Psoas muscle (tissue), 8 donors: ENCODE data around the gene THUMPD2. TPM values are rescaled to one million over a fixed set of nuclear protein-coding genes. Genes with fewer than 3 reads are reported as not detected.

Experiments used
- ATAC-seq, 4 donors: fragments of 200-7000 bp; cut with Tn5 transposase; one replicate each; pipeline ENCODE4 v1.9.1; 2020; ENCODE audit warnings: moderate library complexity in 3 of 4, mild to moderate bottlenecking in 2 of 4
- DNase-seq, 2 donors: peaks; one replicate each; pipeline ENCODE4 v3.0.0-alpha.2; 2020
- H3K27ac ChIP-seq: fragments of 200-600 bp; one replicate; pipeline ENCODE4 v1.8.0; 2022
- H3K27me3 ChIP-seq, 3 donors: fragments of 200-600 bp in 1 of 3; one replicate each; pipeline versions ENCODE4 v1.6.1 to v1.8.0; 2013 to 2022; ENCODE audit warnings: low read length in 2 of 3, mild to moderate bottlenecking in 2 of 3, moderate library complexity in 1 of 3; ENCODE audit not compliant: insufficient read depth in 3 of 3
- H3K36me3 ChIP-seq, 2 donors: fragments of 200-600 bp in 1 of 2; one replicate each; pipeline versions ENCODE4 v1.6.1 to v1.8.0; 2013 to 2022; ENCODE audit warnings: low read depth in 1 of 2, mild to moderate bottlenecking in 1 of 2, moderate library complexity in 1 of 2; ENCODE audit not compliant: insufficient read depth in 1 of 2
- H3K4me1 ChIP-seq: fragments of 200-600 bp; one replicate; pipeline ENCODE4 v1.8.0; 2022
- H3K4me3 ChIP-seq: fragments of 200-600 bp; one replicate; pipeline ENCODE4 v1.8.0; 2022; ENCODE audit warnings: mild to moderate bottlenecking
- H3K9me3 ChIP-seq: fragments of 200-600 bp; one replicate; pipeline ENCODE4 v1.8.0; 2022
- WGBS, 3 donors: extraction: QIAGEN DNeasy Blood & Tissue Kit; methylation state at CpG; one replicate each; pipeline versions ENCODE4 v1.1.6 to v1.1.7; 2013; 5-methylcytosine and 5-hydroxymethylcytosine counted together
- intact Hi-C, 2 donors: fragments of 100-400 bp; cut with DNase I; formaldehyde crosslinking; loops; one replicate each; pipeline versions ENCODE4 v1.11.0 to v1.14.2; 2022
- polyA plus RNA-seq, 3 donors: library from polyadenylated mRNA; stranded (reverse); fragments of 200-250 nt; gene quantifications; one replicate each; pipeline ENCODE4 v1.2.3, GENCODE V29; 2013
- total RNA-seq, 4 donors: library from RNA; stranded (reverse); fragmentation: NEBNext Ultra II Directional in 2 of 4; extraction: Animal tissue kit (Norgen Biotek cat#: 25700) in 2 of 4; gene quantifications; one replicate each; pipeline versions ENCODE4 v1.2.1 to v1.2.4, GENCODE V29; 2021 to 2023
- TF ChIP-seq, protein P1 (sequence below): fragments of 200-600 bp; IDR thresholded peaks from one replicate; pipeline ENCODE4 v1.8.0; 2022; ENCODE audit warnings: antibody characterized with exemption
- donor health status: healthy with polysubstance abuse.
- donor health status: DM: no; HTN: no; CAD: no; lungs with moderate emphysema.
- donor health status: Bipolar disorder and iron deficiency.
- donor health status: healthy.
- donor health status: DM: yes; HTN: yes; CAD: no.
- donor health status: DM: no; HTN: no; CAD: no.
- donor health status: DM: no; HTN: no; CAD: no.
- donor health status: DM: yes; HTN: yes; CAD: no.

THUMPD2 gene
- total and polyA plus RNA-seq, 7 donors: 6.5 to 12.7 (median 7.5) TPM

DNA sequence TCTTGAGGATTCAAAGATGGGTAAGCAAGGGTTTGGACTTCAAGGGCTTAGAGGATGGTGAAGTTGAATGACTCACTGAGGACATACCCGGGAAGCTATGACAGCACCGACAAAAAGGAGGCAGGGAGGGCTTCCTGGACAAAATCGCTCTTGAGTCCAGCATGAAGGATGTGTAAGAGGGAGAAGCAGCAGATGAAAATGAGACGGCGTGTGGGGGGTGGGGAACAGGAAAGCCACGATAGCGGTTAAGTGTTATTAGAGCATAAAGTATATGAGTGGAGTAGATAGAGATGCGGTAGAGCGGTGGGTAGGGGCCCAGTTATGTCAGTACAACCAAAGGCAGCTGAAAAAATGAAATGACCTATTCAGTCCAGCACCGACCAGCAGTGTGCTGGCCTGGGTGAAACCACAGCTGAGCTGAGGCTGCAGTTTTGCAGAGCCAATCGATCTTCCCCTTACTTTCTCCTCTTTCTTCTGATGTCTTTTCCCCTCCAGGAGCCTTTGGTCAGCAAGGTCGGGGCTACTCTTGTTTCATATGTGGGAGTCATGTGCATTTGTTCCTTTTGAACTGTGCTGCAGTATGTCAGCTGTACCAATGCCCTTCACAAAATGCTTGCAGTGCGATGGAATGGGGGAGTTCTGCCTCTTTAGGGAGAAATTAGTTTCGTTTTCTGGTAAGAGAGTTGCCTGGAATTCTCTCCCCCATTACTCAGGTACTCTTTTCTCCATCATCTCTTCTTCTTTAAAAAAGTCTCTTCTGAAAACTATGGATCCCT, 2.0 kb upstream of the THUMPD2 start:
- intact Hi-C loops: no loop called here
- Histone ChIP-seq H3K9me3 (no peaks in the 10 kb centered on the region), H3K4me3 (peak overlapping the region; percentile 27), H3K27me3 (no peaks in the 10 kb centered on the region), H3K27ac (no peak overlapping the region), H3K36me3 (no peaks in the 10 kb centered on the region), H3K4me1 (peaks cover 14% of the 10 kb centered on the region)
- TF ChIP-seq, protein P1, sequence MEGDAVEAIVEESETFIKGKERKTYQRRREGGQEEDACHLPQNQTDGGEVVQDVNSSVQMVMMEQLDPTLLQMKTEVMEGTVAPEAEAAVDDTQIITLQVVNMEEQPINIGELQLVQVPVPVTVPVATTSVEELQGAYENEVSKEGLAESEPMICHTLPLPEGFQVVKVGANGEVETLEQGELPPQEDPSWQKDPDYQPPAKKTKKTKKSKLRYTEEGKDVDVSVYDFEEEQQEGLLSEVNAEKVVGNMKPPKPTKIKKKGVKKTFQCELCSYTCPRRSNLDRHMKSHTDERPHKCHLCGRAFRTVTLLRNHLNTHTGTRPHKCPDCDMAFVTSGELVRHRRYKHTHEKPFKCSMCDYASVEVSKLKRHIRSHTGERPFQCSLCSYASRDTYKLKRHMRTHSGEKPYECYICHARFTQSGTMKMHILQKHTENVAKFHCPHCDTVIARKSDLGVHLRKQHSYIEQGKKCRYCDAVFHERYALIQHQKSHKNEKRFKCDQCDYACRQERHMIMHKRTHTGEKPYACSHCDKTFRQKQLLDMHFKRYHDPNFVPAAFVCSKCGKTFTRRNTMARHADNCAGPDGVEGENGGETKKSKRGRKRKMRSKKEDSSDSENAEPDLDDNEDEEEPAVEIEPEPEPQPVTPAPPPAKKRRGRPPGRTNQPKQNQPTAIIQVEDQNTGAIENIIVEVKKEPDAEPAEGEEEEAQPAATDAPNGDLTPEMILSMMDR: no peak
- 35 to 49% (median 37%) methylated on average over 14 of the region's 14 CpGs for WGBS, 3 donors
- ATAC-seq (peak in 2 of 4 donors; percentile 8 to 28), DNase-seq (no peak)

DNA sequence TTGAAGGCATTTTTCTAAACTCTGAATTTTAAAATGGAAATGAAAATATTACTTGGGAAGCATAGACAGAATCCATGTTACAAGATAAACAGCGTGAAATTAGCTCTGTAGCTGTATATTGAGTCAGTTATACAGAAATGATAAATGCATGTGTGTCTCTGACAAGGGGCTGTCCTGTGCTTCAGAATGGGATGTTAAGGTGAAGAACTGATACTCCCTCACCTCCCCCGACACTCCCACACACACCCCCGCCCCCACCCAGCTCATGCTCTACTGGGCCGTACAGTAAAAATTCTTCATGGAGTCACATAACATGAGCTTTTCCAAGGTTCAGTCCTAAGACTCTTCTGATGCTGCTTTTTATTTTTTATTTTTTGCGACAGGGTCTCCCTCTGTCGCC, 869 bp upstream of the THUMPD2 start:
- Histone ChIP-seq H3K36me3 (no peaks in the 10 kb centered on the region), H3K27me3 (no peaks in the 10 kb centered on the region), H3K9me3 (no peaks in the 10 kb centered on the region), H3K4me1 (peaks cover 14% of the 10 kb centered on the region), H3K27ac (peak overlapping the region; percentile 88), H3K4me3 (peak overlapping the region; percentile 90)
- ATAC-seq (no peak), DNase-seq (no peak)
- intact Hi-C loops: no loop called here
- TF ChIP-seq, protein P1: no peak
- WGBS, 3 donors: 81 to 90% (median 90%) methylated on average over 6 of the region's 6 CpGs

DNA sequence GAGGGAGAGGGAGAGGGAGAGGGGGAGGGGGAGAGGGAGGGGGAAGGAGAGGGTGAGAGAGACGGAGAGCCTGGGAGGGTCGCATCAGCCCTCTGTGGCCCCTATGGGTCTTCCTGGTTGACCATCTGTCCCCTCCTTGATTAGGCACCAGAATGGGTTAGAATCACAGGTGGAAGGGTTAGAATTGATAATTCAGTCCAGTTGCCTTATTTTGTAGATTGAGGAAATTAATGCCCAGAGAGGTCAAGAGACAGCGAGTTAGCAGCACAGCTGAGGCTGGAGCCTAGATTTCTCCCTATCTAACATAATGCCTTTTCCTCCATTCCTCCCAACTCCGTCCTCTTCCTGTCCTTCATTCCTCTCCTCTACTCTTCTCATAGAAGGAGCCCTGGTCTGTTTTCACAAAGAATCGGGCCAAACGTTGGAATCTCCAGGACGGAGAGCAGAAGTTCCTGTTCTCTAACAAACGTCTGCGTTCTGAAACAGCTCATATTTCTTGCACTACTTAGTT, 338 bp upstream of the THUMPD2 start:
- Histone ChIP-seq H3K27ac (peak overlapping the region; percentile 88), H3K9me3 (no peaks in the 10 kb centered on the region), H3K4me3 (peak overlapping the region; percentile 90), H3K27me3 (no peaks in the 10 kb centered on the region), H3K4me1 (peaks cover 14% of the 10 kb centered on the region), H3K36me3 (no peaks in the 10 kb centered on the region)
- DNase-seq (no peak), ATAC-seq (peak; percentile 5 to 25 (median 16))
- 23 to 33% (median 25%) methylated on average over 9 of the region's 9 CpGs for WGBS, 3 donors
- intact Hi-C loops: no loop called here
- TF ChIP-seq, protein P1: no peak

DNA sequence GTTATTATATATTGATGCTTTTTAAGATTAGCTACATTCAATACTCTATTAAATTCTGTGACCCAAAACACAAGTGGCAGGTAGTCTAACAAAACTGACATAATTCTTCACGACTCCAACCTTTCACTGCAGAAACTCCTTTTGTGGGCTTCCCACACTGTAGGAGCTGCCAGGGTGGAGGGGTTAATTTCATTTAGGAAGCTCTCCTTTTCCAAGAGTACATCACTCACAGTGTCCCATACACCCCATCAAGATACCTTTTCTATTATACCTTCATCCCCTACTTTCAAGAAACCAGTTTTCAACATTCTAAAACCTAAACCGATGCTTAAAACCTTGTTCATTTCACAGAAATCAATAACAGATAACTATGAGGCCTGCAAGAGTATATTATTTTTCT, 825 bp downstream of the THUMPD2 start:
- WGBS, 3 donors: 5 to 7% (median 6%) methylated on average over 2 of the region's 2 CpGs
- ATAC-seq: peak in 1 of 4 donors; percentile 23
- H3K4me1 ChIP-seq: peaks cover 23% of the 10 kb centered on the region
- H3K9me3 ChIP-seq: no peaks in the 10 kb centered on the region
- intact Hi-C loops: no loop called here
- DNase-seq: no peak
- H3K36me3 ChIP-seq: no peaks in the 10 kb centered on the region
- TF ChIP-seq, protein P1: no peak
- peak overlapping the region; percentile 90 for H3K4me3 ChIP-seq
- H3K27me3 ChIP-seq: no peaks in the 10 kb centered on the region
- H3K27ac ChIP-seq: peak overlapping the region; percentile 88
